Mesenchymal stem cell (in vitro differentiated cells and primary cell): ENCODE results near the gene SAMMSON.
A peak's percentile ranks its signal among the peaks of the same experiment; 100 is the strongest.

ENCODE experiments used
- DNase-seq: peaks from one replicate; pipeline ENCODE4 v3.0.0-alpha.2; 2013
- H2AFZ ChIP-seq: one replicate; pipeline ENCODE4 v1.6.1; 2013; ENCODE audit warnings: low read depth, mild to moderate bottlenecking, control low read depth, inconsistent platforms, low read length, moderate library complexity
- H2AK5ac ChIP-seq: 2 replicates; pipeline ENCODE4 v1.6.1; 2013; ENCODE audit warnings: low read length, moderate library complexity, mild to moderate bottlenecking, inconsistent platforms; ENCODE audit not compliant: severe bottlenecking
- H2BK120ac ChIP-seq: one replicate; pipeline ENCODE4 v1.6.1; 2013; ENCODE audit warnings: low read depth, mild to moderate bottlenecking, inconsistent platforms, low read length, moderate library complexity
- H2BK12ac ChIP-seq, 2 experiments: one replicate each; pipeline ENCODE4 v1.6.1; 2013; ENCODE audit warnings: inconsistent platforms in 2 of 2, low read length in 2 of 2, mild to moderate bottlenecking in 2 of 2, moderate library complexity in 2 of 2, control low read depth in 1 of 2
- H2BK15ac ChIP-seq: one replicate; pipeline ENCODE4 v1.6.1; 2013; ENCODE audit warnings: mild to moderate bottlenecking, low read depth, inconsistent platforms; ENCODE audit not compliant: poor library complexity, severe bottlenecking
- H2BK5ac ChIP-seq: 2 replicates; pipeline ENCODE4 v1.6.1; 2013; ENCODE audit warnings: low read depth, mild to moderate bottlenecking, low read length, control low read depth, inconsistent platforms; ENCODE audit not compliant: poor library complexity, severe bottlenecking
- H3K14ac ChIP-seq, 2 experiments: one replicate each; pipeline ENCODE4 v1.6.1; 2013; ENCODE audit warnings: inconsistent platforms in 2 of 2, low read length in 2 of 2, control low read depth in 1 of 2, mild to moderate bottlenecking in 1 of 2, moderate library complexity in 1 of 2
- H3K18ac ChIP-seq, 2 experiments: one replicate each; pipeline ENCODE4 v1.6.1; 2013; ENCODE audit warnings: inconsistent platforms in 2 of 2, low read length in 2 of 2, control low read depth in 1 of 2, low read depth in 1 of 2, mild to moderate bottlenecking in 1 of 2
- H3K23ac ChIP-seq, 2 experiments: one replicate each; pipeline ENCODE4 v1.6.1; 2013; ENCODE audit warnings: inconsistent platforms in 2 of 2, low read length in 2 of 2, mild to moderate bottlenecking in 2 of 2, moderate library complexity in 2 of 2, control low read depth in 1 of 2
- H3K27ac ChIP-seq: 2 replicates; pipeline ENCODE4 v1.5.1; 2013; ENCODE audit warnings: mild to moderate bottlenecking, moderate library complexity, low read length, control low read depth, inconsistent platforms; ENCODE audit not compliant: poor library complexity, severe bottlenecking
- H3K27me3 ChIP-seq, 2 experiments: 2 replicates each; pipeline versions ENCODE4 v1.6.1 to v1.7.0; 2013; ENCODE audit warnings: low read length in 2 of 2, mild to moderate bottlenecking in 2 of 2, moderate library complexity in 2 of 2, control low read depth in 1 of 2, inconsistent platforms in 1 of 2; ENCODE audit not compliant: control insufficient read depth in 1 of 2, insufficient read depth in 1 of 2
- H3K36me3 ChIP-seq, 2 experiments: 2 replicates each; pipeline versions ENCODE4 v1.6.1 to v1.7.0; 2013; ENCODE audit warnings: low read length in 2 of 2, control low read depth in 1 of 2, inconsistent platforms in 1 of 2, low read depth in 1 of 2, mild to moderate bottlenecking in 1 of 2; ENCODE audit not compliant: insufficient read depth in 2 of 2, control insufficient read depth in 1 of 2
- H3K4ac ChIP-seq, 2 experiments: one replicate each; pipeline ENCODE4 v1.6.1; 2013; ENCODE audit warnings: inconsistent platforms in 2 of 2, low read length in 2 of 2, mild to moderate bottlenecking in 2 of 2, moderate library complexity in 2 of 2, control low read depth in 1 of 2, low read depth in 1 of 2
- H3K4me1 ChIP-seq: 2 replicates; pipeline ENCODE4 v1.6.1; 2013; ENCODE audit warnings: low read depth, low read length, control low read depth; ENCODE audit not compliant: control insufficient read depth, insufficient read depth
- H3K4me2 ChIP-seq: 2 replicates; pipeline ENCODE4 v1.6.1; 2013; ENCODE audit warnings: low read length, mild to moderate bottlenecking, inconsistent platforms; ENCODE audit not compliant: poor library complexity, severe bottlenecking
- H3K4me3 ChIP-seq, 2 experiments: 2 replicates each; pipeline versions ENCODE4 v1.5.1 to v1.7.0; 2013; ENCODE audit warnings: low read length in 2 of 2, mild to moderate bottlenecking in 2 of 2, control low read depth in 1 of 2, low read depth in 1 of 2; ENCODE audit not compliant: insufficient read depth in 1 of 2
- H3K79me1 ChIP-seq: replicated peaks from 2 replicates; pipeline ENCODE4 v1.6.1; 2013; ENCODE audit warnings: mild to moderate bottlenecking, control low read depth, low read length, inconsistent platforms; ENCODE audit not compliant: poor library complexity, severe bottlenecking
- H3K9ac ChIP-seq: 2 replicates; pipeline ENCODE4 v1.7.0; 2013; ENCODE audit warnings: mild to moderate bottlenecking, low read length, moderate library complexity
- H3K9me3 ChIP-seq: 2 replicates; pipeline ENCODE4 v1.7.0; 2013; ENCODE audit warnings: mild to moderate bottlenecking, low read length; ENCODE audit not compliant: control insufficient read depth
- H4K8ac ChIP-seq: one replicate; pipeline ENCODE4 v1.6.1; 2013; ENCODE audit warnings: inconsistent platforms, mild to moderate bottlenecking, low read length, moderate library complexity
- H4K91ac ChIP-seq: one replicate; pipeline ENCODE4 v1.6.1; 2013; ENCODE audit warnings: mild to moderate bottlenecking, low read length, inconsistent platforms
- WGBS: methylation state at CpG from one replicate; pipeline ENCODE4 v1.1.7; 2013; ENCODE audit warnings: mixed read lengths; 5-methylcytosine and 5-hydroxymethylcytosine counted together

SAMMSON gene

DNA sequence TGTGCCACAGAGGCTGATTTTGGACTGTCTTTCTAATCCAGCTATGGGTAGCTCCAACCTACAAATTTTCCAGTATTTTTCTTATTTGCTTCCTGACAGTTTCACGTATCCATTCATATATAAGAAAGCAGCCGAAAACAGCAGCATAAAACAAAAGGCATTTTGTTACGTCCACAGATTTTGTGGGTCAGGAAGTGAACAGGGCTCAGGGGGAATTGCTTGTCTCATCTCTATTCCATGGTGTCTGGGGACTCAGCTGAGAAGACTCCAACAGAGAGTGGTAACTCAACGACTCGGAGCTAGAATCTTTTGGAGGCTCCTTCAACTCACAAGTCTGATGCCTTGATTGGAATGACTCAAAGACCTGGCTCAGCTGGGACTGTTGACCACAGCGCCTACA, 11.7 kb upstream of the SAMMSON start:
- H2BK5ac ChIP-seq = no peak overlapping the region
- H3K4me3 ChIP-seq = no peak overlapping the region
- H3K4me2 ChIP-seq = no peak overlapping the region
- no peak overlapping the region for H2BK15ac ChIP-seq
- no peaks in the 10 kb centered on the region for H3K27me3 ChIP-seq
- H3K9ac ChIP-seq = no peak overlapping the region
- no peak overlapping the region for H4K8ac ChIP-seq
- H3K27ac ChIP-seq = no peak overlapping the region
- DNase-seq = no peak
- no peaks in the 10 kb centered on the region for H3K9me3 ChIP-seq
- no peak overlapping the region for H2AFZ ChIP-seq
- H4K91ac ChIP-seq = no peak overlapping the region
- 97% methylated on average over 6 of the region's 6 CpGs for WGBS
- H3K79me1 ChIP-seq = no peaks in the 10 kb centered on the region
- H2AK5ac ChIP-seq = no peak overlapping the region
- H2BK120ac ChIP-seq = no peak overlapping the region
- no peaks in the 10 kb centered on the region for H3K36me3 ChIP-seq
- H3K4ac ChIP-seq = no peak overlapping the region
- no peaks in the 10 kb centered on the region for H3K4me1 ChIP-seq
- H3K18ac ChIP-seq = no peak overlapping the region
- no peak overlapping the region for H3K14ac ChIP-seq
- H2BK12ac ChIP-seq = no peak overlapping the region
- no peak overlapping the region for H3K23ac ChIP-seq

GRCh38 chr3:69993757-69994156, 5.8 kb upstream of the SAMMSON start:
- Histone ChIP-seq H3K9me3 (no peaks in the 10 kb centered on the region), H3K36me3 (no peaks in the 10 kb centered on the region), H3K23ac (no peak overlapping the region), H3K14ac (no peak overlapping the region), H3K4ac (no peak overlapping the region), H3K4me2 (no peak overlapping the region), H4K8ac (no peak overlapping the region), H3K79me1 (no peaks in the 10 kb centered on the region), H2BK12ac (no peak overlapping the region), H2BK15ac (no peak overlapping the region), H2BK120ac (no peak overlapping the region), H3K27ac (no peak overlapping the region), H4K91ac (no peak overlapping the region), H3K27me3 (no peaks in the 10 kb centered on the region), H3K18ac (no peak overlapping the region), H2AFZ (no peak overlapping the region), H3K4me3 (no peak overlapping the region), H3K9ac (no peak overlapping the region), H2BK5ac (no peak overlapping the region), H2AK5ac (no peak overlapping the region), H3K4me1 (no peaks in the 10 kb centered on the region)
- DNase-seq = no peak
- WGBS = 90% methylated on average over 3 of the region's 4 CpGs

DNA sequence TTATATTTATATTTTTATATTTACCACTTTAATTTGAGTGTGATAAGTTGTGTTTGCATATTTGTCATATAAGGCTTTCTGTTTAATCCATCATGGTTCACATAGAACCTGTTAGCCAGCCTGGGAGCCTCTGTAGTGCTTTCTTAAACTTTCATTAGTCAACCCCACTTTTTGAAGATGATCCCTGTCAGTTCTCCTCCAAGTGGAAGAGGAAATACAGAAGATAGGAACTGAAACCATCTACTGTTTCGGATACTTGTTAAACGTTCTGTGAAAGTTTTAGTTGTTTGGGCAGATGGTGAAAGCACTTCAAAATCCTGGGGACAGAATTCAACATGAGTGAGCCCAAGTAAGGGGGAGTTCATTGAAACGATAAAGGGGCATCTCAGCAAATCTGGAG, 4.6 kb upstream of the SAMMSON start:
- WGBS = 80% methylated on average over 3 of the region's 3 CpGs
- Histone ChIP-seq H3K14ac (no peak overlapping the region), H2BK120ac (no peak overlapping the region), H3K36me3 (no peaks in the 10 kb centered on the region), H2AFZ (no peak overlapping the region), H2BK5ac (no peak overlapping the region), H4K91ac (no peak overlapping the region), H3K79me1 (no peaks in the 10 kb centered on the region), H2AK5ac (no peak overlapping the region), H3K27ac (no peak overlapping the region), H3K9ac (no peak overlapping the region), H3K18ac (no peak overlapping the region), H3K4me1 (peaks cover 5% of the 10 kb centered on the region), H3K4me2 (no peak overlapping the region), H3K9me3 (no peaks in the 10 kb centered on the region), H3K4me3 (no peak overlapping the region), H3K27me3 (no peaks in the 10 kb centered on the region), H4K8ac (no peak overlapping the region), H2BK15ac (no peak overlapping the region), H3K23ac (no peak overlapping the region), H3K4ac (no peak overlapping the region), H2BK12ac (no peak overlapping the region)
- DNase-seq = no peak

DNA sequence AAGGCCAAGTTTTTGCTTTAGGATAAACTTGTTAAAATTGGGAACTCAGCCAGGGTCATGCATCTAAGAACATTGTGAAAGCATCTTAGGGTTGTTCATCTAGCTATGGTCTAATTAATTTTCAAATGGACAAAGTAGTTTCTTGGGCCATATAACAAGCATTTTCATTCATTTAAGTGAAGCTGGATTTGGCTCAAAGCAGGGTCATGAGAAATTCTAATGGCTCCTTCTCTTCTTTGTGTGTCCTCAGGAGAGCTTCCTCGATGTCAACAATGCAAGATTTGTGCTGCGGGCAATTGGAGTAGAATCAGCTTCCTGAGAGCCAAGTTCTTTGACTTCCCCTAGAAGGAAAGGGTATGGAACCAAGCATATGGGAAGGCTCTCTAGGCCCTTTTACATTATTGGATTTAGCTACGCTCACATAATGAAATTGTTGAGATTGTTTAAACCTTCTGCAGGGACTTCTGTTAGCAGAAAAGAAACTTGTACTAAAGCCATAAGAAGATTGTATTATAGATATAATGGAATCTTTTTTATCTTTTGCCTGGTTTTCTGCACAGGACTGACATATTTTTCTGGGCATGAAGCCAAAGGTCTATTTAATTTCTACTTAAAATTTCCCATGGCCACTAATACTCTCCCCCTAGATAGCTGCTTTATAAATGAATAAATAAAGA, 1.8 kb upstream of the SAMMSON start:
- peak; percentile 25 for DNase-seq

More for the DNA sequence above, 1.8 kb upstream of the SAMMSON start:
- Histone ChIP-seq H2BK12ac (peak overlapping the region in 1 of 2 experiments; percentile 63), H3K4me3 (no peak overlapping the region), H3K9ac (no peak overlapping the region), H3K4me1 (peaks cover 7% of the 10 kb centered on the region), H3K9me3 (no peaks in the 10 kb centered on the region), H2BK15ac (no peak overlapping the region), H2AFZ (no peak overlapping the region), H3K23ac (no peak overlapping the region), H3K18ac (peak overlapping the region in 1 of 2 experiments; percentile 3), H3K27ac (no peak overlapping the region), H3K14ac (no peak overlapping the region), H4K91ac (no peak overlapping the region), H4K8ac (no peak overlapping the region), H2BK5ac (no peak overlapping the region), H3K4ac (no peak overlapping the region), H2BK120ac (no peak overlapping the region), H3K36me3 (no peaks in the 10 kb centered on the region), H3K79me1 (no peaks in the 10 kb centered on the region), H2AK5ac (no peak overlapping the region), H3K4me2 (no peak overlapping the region), H3K27me3 (no peaks in the 10 kb centered on the region)
- WGBS = 86% methylated on average over 3 of the region's 3 CpGs
